Measurements from ENCODE around the gene THADA.

Gene THADA

DNA sequence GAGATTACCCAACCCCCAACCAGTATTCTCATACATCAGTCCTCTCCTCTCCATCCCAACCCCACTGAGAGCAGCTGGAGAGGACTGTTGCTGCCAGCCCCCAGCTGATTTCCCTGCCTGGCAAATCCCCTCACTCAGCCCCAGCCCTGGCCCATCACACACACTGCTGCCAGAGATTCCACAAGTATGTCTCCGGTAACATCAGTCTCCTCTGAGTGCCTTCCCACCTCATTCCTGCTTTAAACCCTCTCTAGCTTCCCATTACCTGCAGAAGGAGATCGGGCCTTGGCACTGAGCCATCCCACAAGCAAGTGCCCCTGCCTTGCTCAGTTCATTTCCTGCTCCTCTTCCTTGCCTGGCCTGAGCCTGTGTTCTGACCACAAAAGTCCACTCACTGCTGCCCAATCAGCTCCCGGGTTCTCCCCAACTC is 318.9 kb downstream of the THADA start:
- DNase-seq (ENCODE audit: low read depth in 2 of 2), result no peak

DNA sequence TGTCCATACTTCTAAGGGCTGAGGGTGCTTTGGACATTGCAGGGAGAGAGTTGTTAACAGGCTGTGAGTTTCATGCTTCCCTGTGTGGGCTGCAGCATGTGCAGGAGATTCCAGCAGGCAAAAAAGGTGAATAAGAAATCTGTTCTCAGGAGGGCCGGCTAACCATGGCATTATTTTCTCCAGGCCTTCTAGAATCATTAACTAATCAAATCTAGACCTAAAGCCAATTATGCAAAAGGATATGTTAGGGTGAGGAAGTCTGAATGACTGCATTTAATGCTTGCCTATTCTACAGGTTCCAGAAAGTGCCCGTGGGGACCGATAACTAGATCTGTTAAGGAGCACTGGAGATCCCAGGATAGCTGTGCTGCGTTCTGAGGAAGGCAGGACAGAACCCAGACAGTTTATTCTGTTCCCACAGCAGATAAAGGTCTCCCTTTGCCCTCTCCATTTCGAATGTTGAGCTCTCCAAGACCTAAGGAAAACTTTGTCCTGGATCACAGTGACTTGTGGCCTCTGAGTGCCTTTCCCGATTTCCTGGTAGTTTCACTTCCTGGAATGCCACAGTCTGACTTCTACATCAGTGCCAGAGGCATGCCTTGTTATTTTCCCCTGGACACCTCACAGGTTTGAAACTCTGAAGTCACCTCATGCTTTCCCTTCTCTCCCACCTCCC is 319.4 kb downstream of the THADA start:
- no peak for DNase-seq (ENCODE audit: low read depth in 2 of 2)

DNA sequence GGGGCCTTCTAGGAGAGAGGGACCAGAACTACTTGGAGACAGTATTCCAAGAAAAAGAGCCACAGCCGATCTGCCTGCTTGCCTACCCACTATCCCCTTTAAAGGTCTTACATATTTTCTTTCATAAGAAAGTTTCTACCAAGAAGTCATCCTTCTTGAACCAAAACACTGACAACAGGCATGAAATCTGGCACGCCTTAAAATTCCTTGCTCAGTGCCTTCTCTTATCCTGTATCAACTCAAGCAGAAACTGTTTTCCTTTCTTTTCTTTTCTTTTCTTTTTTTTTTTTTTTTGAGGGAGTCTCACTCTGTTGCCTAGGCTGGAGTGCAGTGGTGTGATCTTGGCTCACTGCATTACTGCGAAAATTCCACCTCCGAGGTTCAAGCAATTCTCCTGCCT is 321.1 kb downstream of the THADA start:
- DNase-seq (ENCODE audit: low read depth in 2 of 2), result no peak

DNA sequence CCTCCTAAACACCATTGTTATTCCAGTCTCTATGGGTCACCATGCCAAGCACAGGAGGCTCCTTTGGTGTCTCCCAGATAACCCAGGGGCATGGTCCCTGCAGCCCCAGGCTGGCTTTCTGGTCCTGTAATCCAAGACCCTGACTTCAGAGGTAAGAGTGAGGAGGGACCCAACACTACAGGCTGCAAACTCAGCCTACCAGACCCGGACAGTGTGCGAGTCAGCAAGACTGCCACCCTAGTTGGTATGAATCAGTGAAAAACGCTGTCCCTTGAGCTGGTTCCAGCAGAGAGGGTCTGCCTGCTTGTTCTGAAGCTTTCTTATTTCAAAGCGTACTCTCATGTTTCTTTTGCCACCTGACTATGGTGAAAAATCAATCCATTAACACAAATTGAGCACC is 321.8 kb downstream of the THADA start:
- DNase-seq (ENCODE audit: low read depth in 2 of 2), result no peak

DNA sequence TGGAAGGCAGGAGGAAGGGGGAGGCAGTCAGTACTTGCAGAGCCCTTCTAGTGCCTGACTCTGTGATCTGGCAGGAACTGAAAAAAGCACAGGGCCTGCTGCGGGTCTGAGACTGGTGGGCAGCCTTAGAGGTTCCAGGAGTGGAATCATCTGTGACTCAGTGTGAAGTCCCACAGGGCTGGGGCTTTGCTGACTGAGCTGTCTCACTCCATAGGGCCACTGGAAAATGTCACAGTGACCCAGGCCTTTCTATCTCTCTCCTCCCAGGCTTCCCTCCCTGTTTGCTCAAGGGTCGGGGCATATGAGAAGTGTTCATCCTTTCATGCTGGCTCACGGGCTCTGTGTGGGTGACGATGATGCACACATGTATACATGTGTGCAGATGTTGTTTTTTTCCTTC is 322.3 kb downstream of the THADA start:
- no peak for DNase-seq (ENCODE audit: low read depth in 2 of 2)

DNA sequence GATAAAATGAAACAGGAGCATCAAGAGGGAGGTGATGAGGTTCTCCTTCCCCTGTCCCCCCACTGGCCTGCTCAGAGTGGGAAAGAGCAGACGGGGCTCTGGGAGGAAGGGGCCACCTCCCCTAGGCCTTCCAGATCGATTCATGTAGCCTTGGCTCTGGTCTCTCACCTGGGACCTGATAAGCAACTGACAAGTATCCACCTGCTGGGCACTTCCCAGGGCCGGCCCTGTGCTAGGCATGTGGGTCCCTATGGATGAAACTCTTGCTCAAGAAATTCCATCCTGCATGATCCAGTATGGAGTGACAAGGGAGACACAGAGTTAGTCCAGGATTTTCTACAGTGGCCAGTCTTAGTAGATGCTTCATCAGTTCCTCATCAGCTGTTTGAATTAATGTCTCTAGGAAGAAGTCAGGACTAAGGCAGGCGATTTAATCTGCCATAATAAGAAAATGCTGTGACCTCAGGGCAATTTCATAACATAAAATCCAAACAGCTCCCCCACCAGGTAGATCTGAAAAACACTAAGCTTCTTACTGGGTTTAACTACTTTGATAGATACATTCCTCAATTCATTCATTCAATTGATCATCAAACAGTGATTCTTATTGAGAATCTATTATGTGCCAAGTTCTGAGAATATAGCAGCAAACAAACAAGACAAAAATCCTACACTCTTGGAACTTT is 324.8 kb downstream of the THADA start:
- DNase-seq (ENCODE audit: low read depth in 2 of 2), result no peak

DNA sequence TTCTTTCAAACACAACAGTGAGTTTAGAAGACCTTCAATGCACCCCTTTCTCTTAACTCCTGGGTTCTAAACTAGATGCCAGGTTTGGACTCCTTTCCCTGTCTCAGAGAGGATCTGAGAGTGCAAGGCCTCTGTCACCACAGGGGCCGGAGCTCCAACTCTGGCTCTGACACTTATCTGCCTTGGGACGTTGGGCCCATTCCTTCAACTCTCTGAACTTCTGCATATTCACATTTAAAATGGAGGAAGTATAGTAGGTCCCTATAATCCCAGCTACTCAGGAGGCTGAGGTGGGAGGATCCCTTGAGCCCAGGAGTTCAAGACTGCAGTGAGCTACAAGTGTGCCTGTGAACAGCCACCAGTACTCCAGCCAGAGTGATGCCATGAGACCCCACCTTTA is 325.4 kb downstream of the THADA start:
- DNase-seq (ENCODE audit: low read depth in 2 of 2), result no peak

DNA sequence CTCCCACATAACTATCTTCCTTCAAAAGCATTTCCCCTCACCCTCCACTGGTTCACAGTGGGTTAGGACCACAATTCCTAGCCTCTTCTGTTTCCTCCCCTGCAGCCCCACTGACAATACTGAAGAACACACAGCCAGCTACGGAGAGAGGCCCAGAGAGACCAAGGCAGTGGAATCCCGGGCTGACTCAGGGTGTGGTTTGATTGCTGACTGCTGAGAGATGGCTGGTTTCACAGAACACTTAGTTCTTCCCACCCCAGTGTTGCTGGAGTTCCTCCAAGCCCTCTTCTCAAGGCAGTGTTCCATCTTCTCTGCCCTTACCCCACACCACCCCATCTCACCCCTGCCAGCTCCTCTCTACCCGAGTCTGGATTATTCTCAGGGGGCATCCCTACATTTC is 326.1 kb downstream of the THADA start:
- DNase-seq (ENCODE audit: low read depth in 2 of 2), result no peak

DNA sequence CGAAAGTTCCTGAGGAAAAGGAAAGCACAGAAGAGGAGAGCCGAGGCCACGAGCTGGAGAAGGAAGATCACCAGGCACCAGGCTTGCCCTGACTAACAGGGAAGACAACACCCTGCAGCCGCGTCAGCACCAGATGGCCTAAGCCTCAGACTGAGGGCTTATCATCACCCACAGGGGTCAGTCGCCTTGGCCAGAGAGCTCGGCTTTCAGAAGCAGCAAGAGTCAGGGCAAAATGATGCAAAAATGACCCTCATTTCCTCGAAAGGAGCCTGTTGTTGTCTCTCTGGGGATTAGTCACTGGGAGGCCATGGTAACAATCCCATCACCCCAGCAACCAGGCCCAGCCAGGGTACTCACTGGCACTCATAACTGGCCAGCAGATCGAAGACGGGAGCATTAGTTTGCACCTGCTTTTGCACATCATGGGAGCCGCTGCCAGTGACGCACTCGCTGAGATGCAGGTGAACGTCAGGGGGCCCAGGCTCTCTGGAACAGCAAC is 326.7 kb downstream of the THADA start:
- DNase-seq (ENCODE audit: low read depth in 2 of 2), result no peak

DNA sequence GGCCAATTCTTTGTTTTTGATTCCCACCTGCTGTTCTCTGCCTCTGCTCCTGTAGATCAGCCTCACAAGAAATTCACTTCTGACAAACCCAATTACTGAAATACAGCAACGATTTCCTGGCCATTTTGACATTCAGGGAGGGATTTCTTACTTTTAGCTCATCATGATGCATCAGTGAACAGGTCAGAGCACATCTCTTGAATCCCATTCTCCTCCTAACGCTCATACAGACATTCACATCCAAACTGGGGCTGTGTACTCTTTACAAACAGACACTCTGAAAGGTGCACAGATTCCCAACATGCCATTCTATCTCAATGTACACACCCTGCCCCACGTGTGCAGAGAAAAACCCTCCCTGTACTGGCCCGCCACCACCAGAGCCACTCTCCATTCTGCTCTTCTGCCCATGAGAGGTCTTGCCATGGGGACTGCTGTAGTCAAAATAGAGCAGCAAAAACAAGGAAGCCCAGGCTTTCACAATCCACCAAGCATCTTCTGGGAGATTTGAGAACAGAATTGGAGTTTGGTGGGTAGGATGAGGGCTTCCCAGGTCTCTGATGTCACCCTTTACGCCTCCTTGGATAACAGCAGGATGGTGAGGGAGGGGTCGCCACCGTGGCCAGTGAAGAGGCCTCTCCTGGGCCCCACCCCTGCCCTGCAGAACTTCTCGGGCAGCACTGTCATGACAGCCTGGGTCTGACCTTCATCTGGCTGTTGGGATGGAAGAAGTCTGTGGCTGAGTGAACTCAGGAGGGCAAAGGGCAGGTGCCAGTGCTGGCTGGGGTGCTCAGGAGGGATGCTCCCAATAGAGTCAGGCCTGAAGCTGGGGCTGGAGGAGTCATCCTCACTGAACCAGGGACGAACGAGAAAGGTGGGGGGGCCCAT is 327.5 kb downstream of the THADA start:
- DNase-seq (ENCODE audit: low read depth in 2 of 2), result no peak

DNA sequence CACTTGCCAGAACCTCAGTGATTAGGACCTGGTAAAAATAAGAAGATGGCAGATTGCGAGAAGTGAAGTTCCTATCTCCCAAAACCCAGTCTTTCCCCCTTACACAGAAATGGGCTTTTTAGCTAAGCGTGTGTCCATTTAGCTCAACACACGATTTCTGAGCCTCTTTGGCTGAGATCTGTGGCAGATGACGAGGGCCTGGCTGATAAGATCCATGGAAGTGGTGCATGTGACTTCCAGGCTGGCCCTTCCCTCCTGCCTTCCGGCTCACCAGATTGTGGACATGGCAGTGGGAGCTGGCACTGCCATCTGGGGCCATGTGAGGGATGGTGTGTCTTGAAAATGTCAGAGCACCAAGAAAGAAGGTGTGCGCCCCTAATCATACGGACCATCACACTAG is 328.5 kb downstream of the THADA start:
- DNase-seq (ENCODE audit: low read depth in 2 of 2), result no peak

DNA sequence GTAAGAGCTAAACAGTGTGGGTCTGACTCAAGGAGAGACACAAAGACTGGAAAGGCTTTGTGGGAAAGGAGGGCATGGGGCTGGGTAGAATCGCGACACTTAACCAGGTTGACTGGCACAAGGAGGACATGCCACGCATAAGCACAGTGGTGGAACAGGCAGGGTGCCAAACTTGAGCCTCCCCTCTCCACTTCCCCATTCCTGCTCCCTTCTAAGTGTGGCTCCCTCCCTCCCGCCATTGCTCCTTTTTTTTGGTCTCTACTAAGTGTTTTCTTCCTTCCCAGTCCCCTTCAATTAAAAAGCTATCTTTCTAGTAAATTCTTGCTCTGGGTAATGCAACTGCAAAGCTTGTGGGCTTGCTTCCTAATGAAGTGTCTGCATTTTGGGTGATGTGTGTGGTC is 329.1 kb downstream of the THADA start:
- no peak for DNase-seq (ENCODE audit: low read depth in 2 of 2)

DNA sequence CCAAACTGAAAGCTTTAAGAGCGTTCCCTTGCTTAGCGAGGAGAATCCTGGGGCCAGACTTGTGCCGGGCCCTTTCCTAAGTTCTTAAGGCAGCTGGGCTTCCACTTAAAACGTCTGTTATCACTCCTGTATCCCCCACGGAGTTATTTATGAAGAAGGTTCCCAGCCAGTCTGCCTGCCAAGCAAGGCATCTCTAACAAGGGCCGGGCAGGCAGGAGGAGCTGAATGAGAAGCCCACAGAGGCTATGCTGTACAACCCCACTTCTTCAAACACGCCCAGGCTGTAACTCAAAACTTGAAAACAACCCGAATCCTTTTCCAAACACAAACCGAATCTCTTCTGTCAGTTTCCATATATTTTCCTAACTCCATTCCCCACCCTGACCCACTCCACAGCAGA is 330.4 kb downstream of the THADA start:
- DNase-seq (ENCODE audit: low read depth in 2 of 2), result no peak

DNA sequence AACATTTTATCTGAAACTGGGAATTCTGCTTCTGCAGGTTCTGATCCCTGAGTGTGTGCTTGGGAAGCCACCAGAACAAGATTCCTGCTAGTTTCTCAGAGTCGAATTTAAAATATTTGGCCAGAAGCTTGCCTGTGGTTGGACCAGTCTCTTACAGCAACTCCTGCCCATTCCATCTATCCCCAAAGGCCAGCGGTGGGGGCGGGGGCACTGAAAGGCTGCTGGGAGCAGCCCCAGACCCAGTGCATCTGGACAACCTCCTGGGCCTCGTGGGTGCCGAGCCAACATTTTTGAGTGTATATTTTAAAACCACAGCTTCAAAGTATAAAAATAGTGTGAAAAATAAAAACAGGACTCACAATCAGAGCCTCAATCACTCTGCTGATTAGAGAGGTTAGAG is 330.8 kb downstream of the THADA start:
- DNase-seq (ENCODE audit: low read depth in 2 of 2), result no peak

DNA sequence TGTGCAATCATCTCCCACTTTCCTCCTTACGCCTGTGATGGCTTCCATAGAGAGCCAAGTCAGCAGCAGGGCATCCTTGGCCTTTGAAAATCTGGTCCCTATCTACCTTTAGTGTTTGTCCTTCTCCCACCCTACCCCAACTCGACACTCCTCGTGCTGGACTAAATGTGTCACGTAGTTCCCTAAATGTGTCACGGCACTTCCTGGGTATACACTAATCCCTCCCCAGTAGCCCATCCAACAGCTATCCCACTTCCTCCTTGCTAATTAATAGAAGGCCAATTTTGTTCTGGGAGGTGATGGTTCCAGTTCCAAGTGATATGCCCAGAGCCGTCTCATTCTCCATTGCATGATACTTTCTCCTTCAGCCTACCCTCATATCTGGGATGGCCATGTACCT is 332.9 kb downstream of the THADA start:
- no peak for DNase-seq (ENCODE audit: low read depth in 2 of 2)

DNA sequence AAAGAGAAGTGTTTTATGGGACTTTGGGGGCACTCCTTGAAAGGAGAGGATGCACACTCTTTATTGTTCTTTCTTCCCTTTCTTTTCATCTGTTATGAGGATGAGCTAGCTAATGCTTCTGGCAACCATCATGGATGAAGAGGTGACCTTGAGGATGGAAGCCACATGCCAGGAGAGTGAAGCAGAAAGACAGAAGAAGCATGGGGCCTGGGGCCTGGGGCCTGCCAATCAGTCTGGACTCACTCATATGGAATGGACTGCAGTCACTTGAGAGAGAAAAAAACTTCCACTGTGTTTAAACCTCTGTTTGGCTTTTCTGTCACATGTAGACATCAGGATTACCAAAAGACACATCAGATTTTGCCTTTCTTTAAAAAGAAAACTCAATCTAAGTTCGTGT is 333.6 kb downstream of the THADA start:
- DNase-seq (ENCODE audit: low read depth in 2 of 2), result no peak

DNA sequence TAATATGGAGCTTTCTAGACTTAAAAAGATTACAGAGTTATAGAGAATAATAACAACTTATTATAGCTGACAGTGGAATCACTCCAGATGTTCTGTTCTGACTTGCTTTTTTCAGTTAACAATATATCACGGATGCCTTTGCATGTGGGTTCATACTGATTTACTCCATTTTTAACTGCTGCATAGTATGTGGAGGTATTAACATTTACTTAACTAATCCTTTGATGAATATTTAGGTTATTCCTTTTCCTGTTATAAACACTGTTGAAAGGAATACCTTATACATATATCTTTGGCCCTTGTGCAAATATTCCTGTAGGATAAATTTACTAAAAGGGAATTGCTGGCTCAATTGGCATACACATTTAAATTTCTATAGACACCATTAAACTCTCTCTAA is 336.3 kb downstream of the THADA start:
- no peak for DNase-seq (ENCODE audit: low read depth in 2 of 2)

DNA sequence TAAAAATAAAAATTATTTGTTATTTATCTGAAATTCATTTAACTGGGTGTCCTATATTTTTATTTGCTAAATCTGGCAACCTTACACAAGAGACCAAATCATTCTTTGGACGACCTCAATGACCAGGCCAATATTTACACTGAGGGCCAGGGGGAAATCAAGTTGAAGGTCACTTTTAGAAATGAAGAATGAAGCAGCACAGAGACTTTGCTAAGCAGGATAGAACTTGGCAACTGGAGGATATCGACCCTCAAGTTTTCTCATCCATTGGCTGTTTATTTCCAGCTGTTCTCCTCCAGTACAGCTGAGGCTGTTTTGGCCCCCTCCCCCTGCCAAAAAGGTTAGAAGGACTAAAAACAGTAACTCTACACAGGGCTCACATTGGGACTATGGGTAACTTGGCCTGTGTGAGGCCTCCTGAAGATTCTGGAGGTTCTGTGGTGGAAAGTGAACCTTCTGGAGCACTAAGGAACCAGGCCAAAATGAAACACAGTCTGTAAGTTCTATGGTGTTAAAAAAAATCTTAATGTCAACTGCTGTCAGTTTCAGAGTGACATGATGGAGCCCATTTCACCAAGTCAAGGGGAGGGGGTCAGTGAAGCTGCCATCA is 337.2 kb downstream of the THADA start:
- DNase-seq (ENCODE audit: low read depth in 2 of 2), result no peak

DNA sequence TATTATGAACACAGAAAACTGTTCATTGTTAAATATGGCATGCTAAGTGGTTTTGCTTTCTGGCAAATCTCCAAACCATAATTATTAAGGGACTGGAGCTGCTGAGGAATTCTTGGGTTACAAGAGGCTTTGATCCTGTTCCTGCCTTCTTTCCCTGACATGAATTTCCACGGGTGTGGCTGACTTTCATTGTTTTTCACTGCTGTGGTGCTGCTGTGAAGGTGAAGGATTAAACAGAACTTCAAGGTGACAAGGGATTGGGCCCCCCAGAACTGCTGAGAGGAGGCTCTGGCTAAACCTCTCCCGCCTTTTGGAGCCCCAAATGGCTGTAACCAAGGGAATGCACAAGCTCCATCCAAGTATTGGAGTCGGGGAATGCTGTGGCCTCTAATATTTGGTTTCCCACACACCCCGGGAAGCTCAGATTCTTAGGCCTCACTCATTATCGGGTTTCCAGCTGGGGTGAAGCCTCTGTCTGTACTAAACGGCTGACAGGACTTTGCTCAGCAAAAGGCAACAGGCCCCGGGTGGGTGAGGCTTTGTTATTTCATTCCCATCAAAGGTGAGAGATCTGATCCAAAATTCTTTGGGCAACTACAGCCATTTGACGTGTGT is 340.4 kb downstream of the THADA start:
- no peak for DNase-seq (ENCODE audit: low read depth in 2 of 2)

DNA sequence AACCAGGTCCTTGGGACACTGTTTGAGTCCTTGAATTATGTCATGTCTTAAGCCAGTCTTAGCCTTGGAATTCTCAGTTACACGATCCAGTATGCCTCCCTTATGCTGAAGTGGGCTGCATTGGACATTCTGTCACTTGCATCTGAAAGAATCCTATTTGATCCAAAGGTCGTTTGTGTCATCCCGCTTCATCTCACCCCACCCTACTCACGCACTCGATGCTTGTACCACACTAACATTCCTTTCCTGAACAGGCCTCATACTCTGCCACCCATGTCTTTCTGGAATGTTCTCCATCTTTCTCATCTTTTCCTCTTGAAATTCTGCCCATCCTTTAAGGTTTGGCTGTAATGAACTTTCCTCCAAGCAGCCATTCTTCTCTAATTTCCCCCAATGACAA is 341.5 kb downstream of the THADA start:
- DNase-seq (ENCODE audit: low read depth in 2 of 2), result no peak

DNA sequence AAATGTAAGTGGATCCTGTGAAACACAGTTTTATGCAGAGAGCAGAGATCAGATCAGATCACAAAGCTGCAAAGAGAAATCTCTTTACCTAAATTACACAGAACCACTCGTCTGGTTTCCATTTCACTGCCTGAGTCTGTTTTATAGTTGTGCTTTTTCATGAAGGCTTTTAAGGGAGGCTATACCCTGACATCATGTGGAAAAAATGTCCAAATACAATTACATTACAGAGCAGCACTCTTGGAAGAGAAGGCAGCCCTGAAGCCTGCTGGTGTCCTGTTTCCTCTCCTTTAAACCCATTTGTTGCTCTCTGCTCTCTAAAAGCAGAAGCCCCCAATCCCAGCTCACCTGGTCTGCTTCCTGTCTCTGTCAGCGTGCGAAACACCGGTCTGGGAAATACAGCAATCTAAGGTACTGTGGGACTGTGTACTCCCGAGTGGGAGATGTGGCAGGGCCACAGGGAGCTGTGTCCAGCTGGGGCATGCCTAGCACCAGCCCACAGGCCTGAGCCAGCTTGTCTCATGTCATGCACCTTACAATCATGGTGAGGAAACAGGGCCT is 344.6 kb downstream of the THADA start:
- no peak for DNase-seq (ENCODE audit: low read depth in 2 of 2)

Measured in stimulated activated CD8-positive, alpha-beta memory T cell treated with anti-CD3 and anti-CD28 coated beads, Interleukin-7, amount 100 ng/mL, for 4 hours (primary cell).